IMR-90 (cell line): ENCODE data around the gene SYMPK.

Experiments used
- CTCF ChIP-seq: conservative IDR thresholded peaks from 2 replicates; pipeline ENCODE4 v1.5.1; 2012; ENCODE audit warnings: mild to moderate bottlenecking, low read depth, low read length, improper control_type of control experiment
- ELK1 ChIP-seq: fragments of 150-350 bp; IDR thresholded peaks from 2 replicates; pipeline ENCODE4 v1.6.1; 2016; ENCODE audit warnings: low read depth, mild to moderate bottlenecking, low read length, moderate library complexity, borderline replicate concordance
- POLR2A ChIP-seq: IDR thresholded peaks from 2 replicates; pipeline ENCODE4 v1.6.1; 2012; ENCODE audit warnings: mild to moderate bottlenecking, low read depth, low read length
- RAD21 ChIP-seq: IDR thresholded peaks from 2 replicates; pipeline ENCODE4 v1.6.1; 2012; ENCODE audit warnings: low read length, improper control_type of control experiment
- RFX5 ChIP-seq: IDR thresholded peaks from 2 replicates; pipeline ENCODE4 v1.8.0; 2012; ENCODE audit warnings: low read depth, mild to moderate bottlenecking, low read length, moderate library complexity
- USF2 ChIP-seq: fragments of 150-350 bp; IDR thresholded peaks from 2 replicates; pipeline ENCODE4 v1.6.1; 2017; ENCODE audit warnings: mild to moderate bottlenecking, antibody characterized with exemption, low read length, low read depth

GRCh38 chr19:45820413-45821102, 42.4 kb downstream of the SYMPK start:
- TF ChIP-seq CTCF (no peak), POLR2A (no peak), ELK1 (no peak), RAD21 (no peak), RFX5 (no peak), USF2 (no peak)
